GM12891 (cell line): ENCODE data around the gene RHEB.
A peak's percentile ranks its signal among the peaks of the same experiment; 100 is the strongest.

ENCODE experiments used
- DNase-seq: peaks from one replicate; pipeline ENCODE4 v3.0.0; 2011; ENCODE audit warnings: low spot score; ENCODE audit not compliant: insufficient read length
- FAIRE-seq: peaks from 2 replicates; lab custom pipeline; 2011; peaks lifted over from hg19 to GRCh38; lab: Jason Lieb, UNC
- PAX5 ChIP-seq: IDR thresholded peaks from 2 replicates; pipeline ENCODE4 v1.6.1; 2011; ENCODE audit warnings: low read length, moderate library complexity, mild to moderate bottlenecking; ENCODE audit not compliant: insufficient read depth, severe bottlenecking
- POLR2A ChIP-seq: IDR thresholded peaks from 2 replicates; pipeline ENCODE4 v1.6.1; 2011; ENCODE audit warnings: low read depth, low read length, control low read depth
- POLR2AphosphoS5 ChIP-seq: IDR thresholded peaks from 2 replicates; pipeline ENCODE4 v1.6.1; 2011; ENCODE audit warnings: low read depth, low read length, control low read depth
- POU2F2 ChIP-seq: IDR thresholded peaks from 2 replicates; pipeline ENCODE4 v1.6.1; 2011; ENCODE audit warnings: low read depth, mild to moderate bottlenecking, control low read depth, low read length, moderate library complexity
- SPI1 ChIP-seq: IDR thresholded peaks from 2 replicates; pipeline ENCODE4 v1.6.1; 2011; ENCODE audit warnings: low read depth, low read length, control low read depth
- TAF1 ChIP-seq: IDR thresholded peaks from 2 replicates; pipeline ENCODE4 v1.6.1; 2011; ENCODE audit warnings: low read depth, low read length, control low read depth

Gene RHEB

DNA sequence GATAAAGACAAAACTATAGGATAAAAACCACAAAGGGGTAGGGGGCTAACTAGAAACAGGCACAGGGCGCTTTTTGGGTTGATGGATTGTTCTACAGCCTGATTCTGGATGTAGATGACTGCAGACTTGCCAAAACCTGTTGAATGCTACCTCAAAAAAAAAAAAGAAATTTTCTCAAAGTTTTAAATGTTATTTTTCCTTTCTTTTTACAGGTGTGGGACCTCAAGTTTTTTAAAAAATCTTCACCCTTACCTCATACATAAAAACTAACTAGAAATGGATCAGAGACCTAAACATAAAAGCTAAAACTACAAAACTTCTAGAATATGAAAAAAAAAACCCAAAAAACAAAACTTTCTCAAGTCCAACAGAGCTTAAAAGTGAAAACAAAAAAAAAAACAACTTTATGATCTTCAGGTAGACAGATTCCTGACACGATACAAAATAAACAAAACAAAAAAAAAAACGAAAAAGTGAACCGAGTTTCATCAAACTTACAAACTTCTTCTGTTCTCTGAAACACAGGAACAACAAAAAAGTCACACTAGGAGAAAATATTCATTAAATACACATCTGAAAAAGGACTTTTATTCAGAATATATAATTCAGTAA is 14.9 kb downstream of the RHEB start:
- TF ChIP-seq POLR2A, result no peak
- no peak for TF ChIP-seq TAF1
- no peak for TF ChIP-seq POLR2AphosphoS5
- no peak for TF ChIP-seq POU2F2
- no peak for TF ChIP-seq PAX5
- no peak for TF ChIP-seq SPI1
- no peak for FAIRE-seq
- DNase-seq, result no peak

DNA sequence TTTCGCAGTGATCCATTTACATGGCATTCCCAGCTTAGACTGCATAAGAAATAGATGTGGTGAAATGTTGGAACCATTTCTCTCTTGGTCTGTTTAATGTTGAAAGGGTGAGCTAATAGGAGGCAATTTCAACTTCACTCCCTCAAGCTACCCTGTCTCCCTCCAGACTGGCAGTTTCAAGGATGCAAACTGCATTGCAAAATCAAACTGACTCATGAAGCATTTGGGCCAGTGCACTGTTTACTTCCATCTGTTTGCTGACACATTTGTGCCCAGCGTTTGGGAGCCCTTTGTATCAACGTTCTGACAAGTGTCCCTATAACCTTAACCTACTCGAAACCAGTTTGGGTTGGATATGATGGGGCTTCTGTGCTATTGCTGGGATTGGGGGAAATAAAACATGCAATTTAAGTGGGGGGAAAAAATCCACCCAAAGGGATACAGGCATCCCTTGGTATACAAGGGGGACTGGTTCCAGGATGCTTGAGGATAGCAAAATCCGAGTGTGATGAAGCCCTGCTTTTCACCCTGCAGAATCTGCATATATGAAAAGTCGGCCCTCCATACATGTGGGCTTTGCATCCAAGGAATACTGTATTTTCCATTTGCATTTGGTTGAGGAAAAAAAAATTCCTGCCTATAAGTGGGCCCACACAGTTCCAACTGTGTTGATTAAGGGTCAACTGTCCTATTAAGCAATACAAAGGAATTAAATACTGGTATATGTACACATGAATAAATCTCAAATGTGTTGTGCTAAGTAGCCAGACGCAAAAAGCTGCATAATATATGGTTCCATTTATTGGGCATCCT is 15.6 kb downstream of the RHEB start:
- no peak for DNase-seq
- no peak for TF ChIP-seq POLR2A
- no peak for TF ChIP-seq PAX5
- no peak for TF ChIP-seq SPI1
- no peak for TF ChIP-seq POLR2AphosphoS5
- no peak for TF ChIP-seq TAF1
- no peak for TF ChIP-seq POU2F2
- no peak for FAIRE-seq

DNA sequence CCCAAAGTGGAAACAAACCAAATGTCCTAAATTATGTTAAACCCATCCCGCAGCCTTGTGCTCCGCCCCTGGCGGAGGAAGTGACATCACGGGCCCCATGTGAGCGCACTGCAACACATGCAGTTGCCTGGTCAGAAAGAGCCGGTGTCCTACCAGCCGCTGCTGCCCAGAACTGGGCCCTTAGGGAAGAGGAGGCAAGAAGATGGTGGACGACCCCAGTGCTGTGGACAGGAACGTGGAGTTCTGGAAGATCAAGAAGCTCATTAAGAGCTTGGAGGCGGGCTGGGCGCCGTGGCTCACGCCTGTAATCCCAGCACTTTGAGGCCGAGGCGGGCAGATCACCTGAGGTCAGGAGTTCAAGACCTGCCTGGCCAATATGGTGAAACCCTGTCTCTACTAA is 18.0 kb downstream of the RHEB start:
- no peak for DNase-seq
- no peak for TF ChIP-seq TAF1
- no peak for TF ChIP-seq PAX5
- no peak for TF ChIP-seq POLR2AphosphoS5
- TF ChIP-seq SPI1, result no peak
- no peak for TF ChIP-seq POU2F2
- TF ChIP-seq POLR2A, result no peak
- FAIRE-seq, result no peak

DNA sequence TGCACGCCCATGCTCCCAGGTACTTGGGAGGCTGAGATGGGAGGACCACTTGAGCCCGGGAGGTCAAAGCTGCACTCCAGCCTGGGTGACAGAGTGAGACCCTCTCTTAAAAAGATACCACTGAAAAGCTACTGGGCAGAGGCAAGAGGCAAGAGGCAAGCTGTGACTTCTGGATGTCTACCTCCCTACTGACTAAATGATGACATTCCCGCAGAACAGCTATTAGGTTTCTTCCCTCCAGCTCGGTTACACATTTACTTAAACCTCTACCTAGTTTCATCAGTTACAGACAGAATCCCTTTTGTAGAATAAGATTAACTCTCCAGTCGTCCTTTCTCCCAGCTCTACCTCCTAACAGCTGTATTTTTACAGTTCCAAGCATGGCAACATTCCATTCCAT is 21.2 kb downstream of the RHEB start:
- no peak for FAIRE-seq
- TF ChIP-seq POU2F2, result no peak
- no peak for TF ChIP-seq POLR2A
- no peak for TF ChIP-seq SPI1
- no peak for TF ChIP-seq TAF1
- DNase-seq, result no peak

DNA sequence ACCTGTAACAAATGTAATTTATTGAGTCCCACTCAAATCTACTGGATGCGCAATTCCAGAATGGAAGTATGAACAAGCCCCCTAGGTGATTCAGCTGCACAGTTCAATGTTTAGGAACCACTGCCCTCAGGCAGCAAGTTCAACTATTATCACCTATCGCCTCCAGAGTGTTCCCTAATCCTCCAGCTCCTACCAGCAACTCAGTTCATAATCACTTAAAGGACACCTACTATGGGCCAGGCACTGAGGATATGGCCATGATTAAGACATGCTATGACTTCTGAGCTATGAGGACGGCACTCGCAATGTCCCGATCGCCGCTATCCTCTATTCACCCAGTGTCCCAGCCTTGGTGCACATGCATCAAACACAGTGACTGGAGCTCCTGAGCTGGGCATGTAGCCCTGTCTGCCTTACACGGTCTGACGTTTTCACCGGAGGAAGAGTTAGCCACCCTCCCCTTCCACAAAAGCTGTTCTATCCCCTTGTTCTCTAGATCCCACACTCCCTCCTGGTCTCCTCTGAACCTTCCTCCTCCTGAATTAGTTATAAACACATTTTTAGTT is 22.3 kb downstream of the RHEB start:
- FAIRE-seq, result peak; percentile 47
- TF ChIP-seq TAF1 (no peak), SPI1 (no peak), POLR2A (no peak), POU2F2 (no peak), PAX5 (no peak), POLR2AphosphoS5 (no peak)
- no peak for DNase-seq

DNA sequence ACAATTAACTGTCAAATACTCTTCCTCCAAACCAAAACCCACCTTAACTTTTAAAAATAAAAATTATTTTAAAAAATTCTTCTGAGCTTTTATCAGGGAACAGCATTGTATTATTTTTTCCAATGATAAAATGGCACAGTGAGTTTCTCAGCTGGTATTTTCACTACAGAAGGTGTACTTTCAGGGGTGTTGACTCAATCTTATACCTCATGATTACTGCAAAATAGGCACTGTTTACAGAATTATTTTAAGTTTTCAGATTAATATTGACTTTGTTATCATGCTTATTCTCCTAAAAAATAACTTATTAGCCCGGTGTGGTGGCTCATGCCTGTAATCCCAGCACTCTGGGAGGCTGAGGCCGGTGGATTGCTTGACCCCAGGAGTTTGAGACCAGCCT is 24.3 kb downstream of the RHEB start:
- FAIRE-seq (no peak), DNase-seq (no peak)
- TF ChIP-seq POU2F2, result no peak
- TF ChIP-seq POLR2A, result no peak
- no peak for TF ChIP-seq POLR2AphosphoS5
- TF ChIP-seq SPI1, result no peak
- no peak for TF ChIP-seq TAF1
- TF ChIP-seq PAX5, result no peak

DNA sequence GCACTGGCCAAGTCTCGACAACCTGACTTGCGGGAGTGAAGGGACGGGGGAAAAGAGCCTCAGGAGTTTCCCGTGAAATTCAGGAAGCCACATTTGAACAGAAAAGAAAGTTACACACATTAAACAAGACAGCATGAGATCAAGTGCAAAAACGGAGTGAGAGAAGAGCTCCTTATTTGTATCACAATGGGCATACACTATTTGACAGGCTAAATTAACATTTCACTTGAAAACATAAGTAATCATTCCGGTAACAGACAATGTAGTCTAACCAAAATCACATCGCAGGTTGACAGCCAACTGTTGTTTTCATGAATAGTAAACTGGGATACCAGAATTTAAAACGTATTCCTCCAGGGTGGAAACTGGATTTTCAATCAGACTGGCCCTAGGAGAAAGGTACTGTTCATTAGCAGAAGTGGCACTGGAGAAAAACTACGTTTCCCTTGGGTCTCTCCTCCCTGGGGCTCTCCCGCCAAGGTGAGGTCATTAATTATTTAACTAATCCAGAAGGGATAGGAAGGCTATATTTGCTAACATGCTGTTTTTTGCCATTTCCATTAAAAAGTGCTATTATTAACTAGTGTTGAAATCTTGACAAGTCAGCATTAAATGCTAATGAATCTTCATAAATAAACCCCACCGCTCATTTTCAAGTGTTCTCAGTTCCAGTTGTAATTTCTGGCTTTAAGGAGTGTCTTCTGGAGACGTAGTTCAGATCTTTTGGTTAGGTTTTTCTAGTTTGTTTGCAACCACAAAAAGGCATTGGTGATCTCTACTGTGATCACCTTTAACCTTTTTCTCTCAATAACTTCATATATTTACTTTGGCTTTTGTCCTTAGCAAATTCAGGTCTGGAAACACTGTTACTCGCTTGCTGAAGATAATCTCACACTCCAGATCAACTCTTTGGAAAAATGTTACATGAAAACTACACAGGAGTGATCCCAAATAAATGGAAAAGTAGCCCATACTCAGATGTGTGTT is 25.1 kb downstream of the RHEB start:
- no peak for FAIRE-seq
- no peak for DNase-seq
- no peak for TF ChIP-seq PAX5
- TF ChIP-seq POU2F2, result no peak
- TF ChIP-seq SPI1, result no peak
- TF ChIP-seq POLR2AphosphoS5, result no peak
- no peak for TF ChIP-seq TAF1
- no peak for TF ChIP-seq POLR2A

DNA sequence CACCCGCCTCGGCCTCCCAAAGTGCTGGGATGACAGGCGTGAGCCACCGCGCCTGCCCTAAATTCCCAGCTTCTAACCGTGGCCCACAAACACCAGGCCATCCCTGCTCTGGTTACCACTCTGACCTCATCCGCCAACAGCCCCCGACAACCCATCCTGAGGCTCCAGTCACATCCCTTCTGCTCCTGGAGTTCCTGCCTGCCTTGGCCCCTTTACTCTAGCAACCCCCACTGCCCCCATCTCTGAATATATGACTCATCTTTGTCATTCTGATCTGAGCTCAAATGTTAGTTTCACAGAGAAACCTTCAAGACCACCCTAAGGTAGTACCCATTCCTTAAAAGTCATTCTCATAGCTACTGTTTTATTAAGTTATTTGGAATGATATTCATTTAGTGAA is 26.6 kb downstream of the RHEB start:
- DNase-seq (no peak), FAIRE-seq (no peak)
- TF ChIP-seq POLR2AphosphoS5 (no peak), POLR2A (no peak), SPI1 (no peak), TAF1 (no peak), POU2F2 (no peak), PAX5 (no peak)
